Right lung (tissue), 5 donors: ENCODE data around the gene EVI5L. TPM values are rescaled to one million over a fixed set of nuclear protein-coding genes. Genes with fewer than 3 reads are reported as not detected.
A peak's percentile ranks its signal among the peaks of the same experiment; 100 is the strongest.
"Not testable (repeated sequence)": the region's sequence is repeated elsewhere in the genome, so short reads cannot be mapped to it uniquely, and the experiment has no call there.

Experiments
- DNase-seq, 2 donors: peaks; one replicate each; pipeline ENCODE4 v3.0.0-alpha.2; 2013
- polyA plus RNA-seq, 5 donors: library from polyadenylated mRNA; unstranded; fragments of 120-200 nt; gene quantifications; one replicate each; pipeline versions ENCODE4 v1.2.1 to v1.2.3, GENCODE V29; 2013; ENCODE audit warnings: inconsistent platforms in 1 of 5, low replicate concordance in 1 of 5; ENCODE audit not compliant: insufficient read length in 5 of 5, insufficient read depth in 1 of 5

EVI5L gene
- polyA plus RNA-seq, 5 donors, result 10.9 to 17.6 (median 12.6) TPM

DNA sequence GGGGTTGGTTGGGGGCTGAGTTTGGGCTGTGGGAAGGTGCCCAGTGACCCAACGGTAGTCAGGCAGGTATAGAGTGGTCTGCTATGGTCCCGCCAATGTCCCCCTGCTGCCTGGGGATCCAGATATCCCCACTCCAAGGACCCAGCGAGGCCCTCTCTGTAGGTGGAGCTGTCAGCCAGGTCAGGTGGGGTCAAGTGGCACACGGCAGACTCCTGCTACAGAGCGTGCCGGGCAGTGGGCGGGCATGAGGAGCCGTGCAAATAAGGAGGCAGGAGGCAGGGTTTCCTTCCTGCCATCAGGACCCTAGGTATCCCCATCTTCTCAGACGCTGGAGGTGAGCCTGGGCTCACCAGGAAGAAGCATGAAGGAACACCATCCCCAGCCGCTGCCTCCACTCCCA is 14.9 kb downstream of the EVI5L start:
- DNase-seq, result no peak

DNA sequence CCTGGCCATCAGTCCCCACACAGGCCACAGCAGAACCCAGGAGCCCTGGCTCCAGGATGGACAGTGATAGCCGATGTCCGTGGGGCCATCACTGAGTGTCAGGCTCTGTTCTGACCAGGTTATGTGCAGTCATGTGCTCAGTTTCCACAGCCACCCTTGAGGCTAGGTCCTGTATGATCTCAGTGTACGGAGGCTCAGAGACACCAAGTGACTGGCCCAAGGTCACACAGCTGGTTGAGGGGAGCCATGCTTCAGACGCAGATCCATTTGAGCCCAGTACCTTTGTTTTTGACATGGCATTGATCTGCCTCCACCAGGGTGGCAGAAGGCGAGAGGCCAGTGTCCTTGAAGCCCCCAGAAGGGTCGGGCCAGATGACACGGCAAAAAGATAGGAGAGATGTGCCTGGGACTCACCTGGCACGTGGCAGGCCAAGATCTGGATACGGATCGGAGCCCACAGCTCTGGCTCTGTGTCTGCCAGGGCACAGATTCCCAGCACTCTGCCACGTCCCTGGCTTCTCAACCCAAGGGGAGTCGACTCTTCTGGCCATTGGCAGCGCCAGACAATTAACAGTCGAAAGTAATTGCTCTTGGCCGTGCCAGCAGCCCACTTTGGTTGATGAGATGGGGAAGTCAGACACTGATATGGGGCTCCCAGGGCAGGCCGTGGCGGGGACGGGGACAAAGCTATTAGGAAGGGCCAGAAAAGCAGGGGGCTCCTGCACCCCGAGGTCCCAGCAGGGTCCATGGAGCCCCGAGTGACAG is 15.6 kb downstream of the EVI5L start:
- DNase-seq, result no peak

DNA sequence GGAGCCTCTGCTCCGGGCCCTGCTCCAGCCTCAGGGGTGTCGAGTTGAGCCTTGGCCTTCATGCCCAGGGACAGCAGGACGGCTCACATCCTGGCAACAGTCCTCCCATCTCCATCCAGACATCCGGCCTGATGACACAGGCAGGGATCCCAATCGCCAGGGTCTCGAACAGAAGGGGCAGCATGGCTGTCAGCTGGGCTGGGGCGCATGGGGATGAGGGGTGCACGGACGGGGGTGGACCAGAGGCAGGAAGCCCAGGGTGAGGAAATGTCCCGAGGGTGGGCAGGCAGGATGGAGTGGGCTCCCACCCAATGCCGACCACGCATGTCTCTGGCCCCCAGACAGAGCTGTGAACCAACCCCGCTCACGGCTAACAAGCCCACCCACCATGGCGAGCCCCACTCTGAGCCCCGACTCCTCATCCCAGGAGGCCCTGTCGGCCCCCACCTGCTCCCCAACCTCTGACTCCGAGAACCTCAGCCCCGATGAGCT is 16.2 kb downstream of the EVI5L start:
- no peak for DNase-seq

GRCh38 chr19:7847664-7848063 is 17.6 kb downstream of the EVI5L start:
- no peak for DNase-seq

DNA sequence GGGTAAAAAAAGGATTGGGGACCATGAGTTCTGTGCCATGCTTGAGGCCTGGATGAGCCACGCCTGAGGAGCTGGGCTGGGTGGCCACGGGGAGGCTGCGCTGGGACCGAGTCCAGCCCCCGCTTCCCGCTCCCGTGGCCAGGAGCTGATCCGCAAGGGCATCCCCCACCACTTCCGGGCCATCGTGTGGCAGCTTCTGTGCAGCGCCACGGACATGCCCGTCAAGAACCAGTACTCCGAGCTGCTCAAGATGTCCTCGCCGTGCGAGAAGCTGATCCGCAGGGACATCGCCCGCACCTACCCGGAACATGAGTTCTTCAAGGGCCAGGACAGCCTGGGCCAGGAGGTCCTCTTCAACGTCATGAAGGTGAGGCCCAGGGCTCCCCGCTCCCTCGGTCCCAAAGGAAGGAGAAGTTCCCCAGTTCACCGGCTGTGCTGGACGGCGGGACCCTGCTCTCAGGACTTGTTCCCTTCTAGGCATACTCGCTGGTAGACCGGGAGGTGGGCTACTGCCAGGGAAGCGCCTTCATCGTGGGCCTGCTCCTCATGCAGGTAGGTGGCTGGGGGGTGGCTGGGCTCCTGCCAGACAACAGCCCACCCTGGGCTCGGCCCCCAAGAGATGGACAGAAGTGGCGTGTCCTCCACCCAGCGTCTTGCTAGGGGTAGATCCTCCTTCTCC is 18.9 kb downstream of the EVI5L start:
- no peak for DNase-seq

GRCh38 chr19:7849631-7849999 is 19.6 kb downstream of the EVI5L start:
- no peak for DNase-seq

- no peak for DNase-seq
These were observed 20.2 kb downstream of the EVI5L start for GRCh38 chr19:7850000-7850813.

DNA sequence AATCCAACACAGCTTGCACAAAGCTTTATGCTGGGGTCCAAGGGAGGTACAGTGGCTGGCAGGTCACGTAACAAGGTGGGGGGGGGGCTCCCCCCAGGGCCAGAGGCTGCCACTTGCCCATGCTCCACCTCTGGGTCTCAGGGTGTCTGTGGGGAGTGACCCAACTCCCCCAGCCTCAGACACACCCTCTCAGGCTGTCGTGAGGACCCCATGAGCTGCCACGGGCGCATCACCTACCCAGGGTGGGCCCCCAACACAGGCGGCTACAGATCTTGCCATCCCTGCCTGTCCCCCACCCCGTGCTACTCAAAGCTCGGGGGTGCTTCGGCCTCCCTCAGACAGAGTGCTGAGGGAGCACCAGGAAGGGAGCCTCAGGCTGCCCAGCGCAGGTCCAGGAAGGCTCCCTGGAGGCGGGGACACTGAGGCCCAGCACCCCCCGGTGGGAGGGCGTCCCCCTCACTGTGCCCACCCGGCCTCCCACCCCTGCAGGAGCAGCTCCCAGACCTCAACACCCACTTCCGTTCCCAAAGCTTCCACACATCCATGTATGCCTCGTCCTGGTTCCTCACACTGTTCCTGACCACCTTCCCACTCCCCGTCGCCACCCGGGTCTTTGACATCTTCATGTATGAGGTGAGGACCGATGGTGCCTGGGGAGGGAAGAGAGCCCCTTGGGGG is 21.1 kb downstream of the EVI5L start:
- DNase-seq, result no peak

GRCh38 chr19:7851623-7852500 is 21.8 kb downstream of the EVI5L start:
- DNase-seq, result no peak

DNA sequence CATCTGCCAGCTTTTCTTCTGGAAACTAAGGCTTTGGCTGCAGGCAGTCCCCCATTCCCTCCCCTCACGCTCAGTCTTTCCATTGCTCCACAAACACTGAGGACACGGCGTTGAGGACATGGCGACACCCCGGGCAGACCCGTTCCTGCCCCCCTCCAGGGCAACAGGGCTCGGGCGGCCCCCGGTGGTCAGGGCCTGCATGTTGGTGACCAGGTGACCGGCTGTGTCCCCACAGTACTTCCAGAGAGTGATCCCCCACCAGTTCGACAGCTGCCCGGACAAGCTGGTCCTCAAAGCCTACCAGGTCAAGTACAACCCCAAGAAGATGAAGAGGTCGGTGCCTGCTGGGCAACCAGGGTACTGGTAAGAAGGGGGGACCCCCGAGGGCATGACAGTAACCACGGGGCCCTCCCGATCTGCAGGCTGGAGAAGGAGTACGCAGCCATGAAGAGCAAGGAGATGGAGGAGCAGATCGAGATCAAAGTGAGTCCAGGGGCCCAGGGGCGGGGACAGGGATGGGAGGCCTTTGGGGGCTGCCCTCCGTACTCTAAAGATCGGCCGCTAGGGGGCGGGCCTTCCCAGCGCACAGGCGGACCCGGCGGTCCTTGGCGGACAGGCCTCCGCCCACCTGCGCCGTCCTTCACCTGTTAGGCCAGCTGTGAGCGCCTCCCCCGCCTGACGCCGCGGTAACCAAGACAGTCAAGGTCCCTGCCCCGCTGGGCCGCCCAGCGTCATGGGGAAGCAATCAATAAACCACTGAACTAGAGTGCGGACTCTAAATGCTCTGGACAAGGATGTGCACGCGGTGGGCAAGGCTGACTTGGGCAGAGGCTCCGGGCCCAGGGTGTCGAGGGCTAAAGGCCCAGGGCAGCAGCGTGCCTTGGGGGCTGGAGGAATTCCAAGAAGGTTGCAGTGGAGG is 23.1 kb downstream of the EVI5L start:
- DNase-seq, result peak in 1 of 2 donors; percentile 56

- DNase-seq, result no peak
These were observed 23.7 kb downstream of the EVI5L start for GRCh38 chr19:7853770-7854128.

GRCh38 chr19:7855426-7856108 is 25.5 kb downstream of the EVI5L start:
- no peak for DNase-seq

DNA sequence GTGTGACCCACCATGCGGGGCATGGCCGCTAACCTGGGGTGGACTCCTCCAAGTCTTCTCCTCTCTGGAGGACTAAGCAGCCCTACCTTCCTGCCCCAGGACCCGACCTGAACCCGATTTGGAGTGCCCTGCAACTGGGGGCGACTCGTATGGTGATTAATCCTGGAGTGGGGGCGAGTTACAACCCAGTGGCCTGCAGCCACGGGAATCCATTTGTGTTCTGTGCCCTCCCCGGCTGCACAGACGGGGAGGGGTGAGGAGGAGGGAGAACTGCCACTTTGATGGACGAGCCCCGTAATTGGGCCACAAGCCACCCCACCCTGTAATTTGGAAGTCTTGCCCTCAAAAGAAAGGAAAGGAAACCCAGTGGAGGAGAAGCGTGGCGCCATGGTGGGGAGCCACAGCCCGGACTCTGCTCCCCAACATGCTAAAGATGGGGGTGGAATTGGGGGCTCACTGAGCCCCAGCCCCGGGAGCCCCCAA is 26.1 kb downstream of the EVI5L start:
- DNase-seq, result no peak

DNA sequence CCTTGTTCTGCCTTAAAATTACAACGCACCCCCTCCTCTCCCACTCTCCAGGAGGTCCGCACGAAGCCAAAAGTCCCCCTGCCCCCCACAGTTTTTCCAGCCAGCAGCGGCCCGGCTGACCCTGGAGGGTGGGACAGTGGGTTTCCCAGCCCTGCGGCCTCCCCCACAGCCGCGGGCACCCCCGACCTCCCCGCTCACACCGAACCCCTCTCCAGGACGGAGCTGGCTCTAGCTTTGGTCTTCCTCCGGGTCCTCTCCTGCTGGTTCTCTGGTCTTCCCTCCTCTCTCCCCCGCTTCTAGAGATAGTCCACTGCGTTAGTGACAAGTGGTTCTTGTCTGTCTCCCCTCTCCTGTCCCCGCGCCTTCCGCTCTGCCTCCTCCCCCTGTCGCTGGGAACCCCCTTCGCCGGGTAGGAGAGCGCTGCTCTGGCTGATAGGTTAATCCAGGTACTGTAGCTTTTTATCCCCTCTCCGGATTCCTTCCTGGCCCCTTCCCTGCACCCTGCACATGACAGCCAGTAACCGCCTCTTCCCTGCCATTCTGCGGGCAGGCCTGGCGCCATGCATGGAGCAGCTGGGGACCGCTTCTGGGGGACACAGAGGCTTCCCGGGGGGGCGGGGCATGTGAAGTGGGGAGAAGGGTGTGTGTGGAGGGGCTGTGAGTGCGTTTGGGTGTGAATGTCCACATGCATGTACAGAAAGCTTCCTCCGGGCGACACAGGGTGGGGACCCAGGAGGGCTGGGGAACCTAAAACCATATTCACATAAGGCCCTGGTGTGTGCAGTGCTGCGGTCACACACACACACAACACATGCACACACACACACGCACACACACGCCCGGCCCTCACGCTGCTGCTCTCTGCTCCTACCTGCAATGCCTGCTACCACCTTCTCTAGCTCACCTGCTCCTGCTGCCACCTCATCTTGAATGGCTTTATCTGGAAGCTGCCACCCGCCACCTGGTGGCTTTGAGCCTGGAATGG is 27.0 kb downstream of the EVI5L start:
- no peak for DNase-seq

DNA sequence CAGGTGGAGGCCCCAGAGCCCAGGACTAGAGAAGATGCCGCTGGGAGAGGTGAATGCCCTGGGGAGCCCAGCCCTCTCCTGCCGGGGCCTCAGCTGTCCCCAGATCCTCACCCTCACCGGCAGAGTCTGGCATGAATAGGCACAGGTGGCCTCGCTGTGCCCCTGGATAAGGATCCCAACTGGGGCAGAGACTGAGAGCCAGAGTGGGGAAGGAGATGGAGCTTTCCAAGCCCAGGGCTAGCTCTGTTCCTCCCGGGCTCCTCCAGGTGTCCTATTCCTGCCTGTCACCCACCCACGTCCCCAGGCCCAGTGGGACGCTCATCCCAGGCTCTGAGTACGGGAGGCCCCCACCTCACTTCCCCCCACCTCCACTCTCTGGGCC is 27.7 kb downstream of the EVI5L start:
- no peak for DNase-seq

DNA sequence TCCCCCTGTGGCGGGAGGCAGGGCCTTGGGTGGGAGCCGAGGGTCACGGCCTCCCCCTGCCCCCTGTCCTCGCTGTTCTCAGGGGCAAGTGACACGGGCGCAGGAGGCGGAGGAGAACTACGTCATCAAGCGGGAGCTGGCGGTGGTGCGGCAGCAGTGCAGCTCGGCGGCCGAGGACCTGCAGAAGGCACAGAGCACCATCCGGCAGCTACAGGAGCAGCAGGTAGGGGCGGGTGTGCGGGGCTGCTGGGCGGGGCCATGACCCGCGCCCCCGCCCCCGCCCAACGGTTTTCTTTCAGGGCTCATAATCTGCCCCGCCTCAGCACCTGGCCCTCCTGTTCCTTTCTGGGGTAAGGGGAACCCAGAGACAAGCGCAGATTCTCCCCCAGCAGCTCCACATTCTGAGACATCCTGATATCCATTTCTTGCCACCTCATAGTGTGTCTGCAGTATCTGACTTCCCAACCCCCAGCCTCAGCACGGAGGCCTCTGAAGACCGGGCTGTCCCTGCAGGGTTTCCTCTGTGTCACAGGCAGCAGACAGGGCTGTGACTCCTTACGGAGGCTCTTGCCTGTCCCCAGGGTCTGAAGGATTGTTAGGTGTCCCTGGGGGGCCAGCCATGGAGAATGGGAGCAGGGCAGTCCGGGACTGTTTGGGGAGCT is 28.2 kb downstream of the EVI5L start:
- DNase-seq, result no peak

DNA sequence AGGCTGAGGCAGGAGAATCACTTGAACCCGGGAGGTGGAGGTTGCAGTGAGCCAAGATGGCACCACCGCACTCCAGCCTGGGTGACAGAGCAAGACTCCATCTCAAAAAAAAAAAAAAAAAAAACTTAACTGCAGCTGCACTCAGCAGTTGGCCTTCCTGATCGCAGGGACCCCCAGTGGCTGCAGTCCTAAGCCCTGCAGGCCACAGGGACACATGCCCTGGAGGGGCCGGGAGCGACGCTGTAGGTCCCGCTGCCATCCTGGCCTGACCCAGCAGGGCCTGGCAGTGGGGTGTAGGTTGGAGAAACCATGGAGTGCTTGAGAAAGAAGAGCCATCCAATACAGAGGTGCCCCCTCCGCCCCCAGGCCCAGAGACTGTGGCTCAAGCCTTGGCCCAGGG is 29.1 kb downstream of the EVI5L start:
- DNase-seq, result not testable (repeated sequence)
